Measurements from ENCODE around the gene ICOSLG.

DNA sequence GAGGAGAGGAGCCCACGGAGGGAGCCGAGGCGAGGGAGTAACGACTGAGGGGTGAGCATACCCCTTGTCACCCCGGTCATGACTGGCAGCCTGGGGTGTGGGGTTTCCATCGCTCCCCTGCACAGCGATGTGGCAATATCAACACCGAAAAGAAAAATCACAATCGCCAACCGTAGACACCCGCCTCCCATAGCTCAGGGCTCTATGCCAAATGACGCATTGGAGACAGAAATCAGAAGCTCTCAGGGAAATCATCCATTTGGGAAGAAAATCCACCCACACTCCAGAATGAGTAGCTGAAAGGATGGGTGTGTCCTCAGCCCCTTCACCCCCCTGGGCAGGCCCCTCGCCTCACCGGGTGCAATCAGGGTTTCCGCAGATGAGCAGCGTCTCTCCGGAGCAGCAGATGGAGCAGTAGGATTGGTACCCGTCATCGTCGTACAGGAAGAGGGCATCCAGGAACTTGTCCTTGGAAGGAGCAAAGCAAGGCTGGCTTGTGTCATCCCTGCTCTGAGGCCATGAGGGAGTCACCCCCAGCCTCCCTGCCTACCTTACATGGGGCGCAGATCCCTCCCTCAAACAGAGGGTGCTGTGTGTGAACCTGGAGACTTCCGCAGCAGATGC lies 18.5 kb upstream of the ICOSLG start:
- TF ChIP-seq, protein P1, sequence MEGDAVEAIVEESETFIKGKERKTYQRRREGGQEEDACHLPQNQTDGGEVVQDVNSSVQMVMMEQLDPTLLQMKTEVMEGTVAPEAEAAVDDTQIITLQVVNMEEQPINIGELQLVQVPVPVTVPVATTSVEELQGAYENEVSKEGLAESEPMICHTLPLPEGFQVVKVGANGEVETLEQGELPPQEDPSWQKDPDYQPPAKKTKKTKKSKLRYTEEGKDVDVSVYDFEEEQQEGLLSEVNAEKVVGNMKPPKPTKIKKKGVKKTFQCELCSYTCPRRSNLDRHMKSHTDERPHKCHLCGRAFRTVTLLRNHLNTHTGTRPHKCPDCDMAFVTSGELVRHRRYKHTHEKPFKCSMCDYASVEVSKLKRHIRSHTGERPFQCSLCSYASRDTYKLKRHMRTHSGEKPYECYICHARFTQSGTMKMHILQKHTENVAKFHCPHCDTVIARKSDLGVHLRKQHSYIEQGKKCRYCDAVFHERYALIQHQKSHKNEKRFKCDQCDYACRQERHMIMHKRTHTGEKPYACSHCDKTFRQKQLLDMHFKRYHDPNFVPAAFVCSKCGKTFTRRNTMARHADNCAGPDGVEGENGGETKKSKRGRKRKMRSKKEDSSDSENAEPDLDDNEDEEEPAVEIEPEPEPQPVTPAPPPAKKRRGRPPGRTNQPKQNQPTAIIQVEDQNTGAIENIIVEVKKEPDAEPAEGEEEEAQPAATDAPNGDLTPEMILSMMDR (IDR thresholded peaks at IDR 0.05; ENCODE audit: low read depth, low read length): no peak
- no peak for TF ChIP-seq EZH2phosphoT487 (IDR thresholded peaks at IDR 0.05; ENCODE audit: low read depth)

All from OCI-LY3 (cell line).